H1 (cell line): ENCODE results near the gene PRODH2. TPM values are rescaled to one million over a fixed set of nuclear protein-coding genes. Genes with fewer than 3 reads are reported as not detected.

Experiments
- CTCF ChIA-PET: fragments of 300-600 bp; sonication (Branson Sonifier 250); formaldehyde crosslinking; loops from one replicate; lab custom pipeline; 2021; ENCODE audit not compliant: partially characterized antibody; lab: Charles Lee
- POLR2A ChIA-PET: fragments of 300-600 bp; sonication (Branson Sonifier 250); formaldehyde crosslinking; loops from one replicate; lab custom pipeline; 2021; ENCODE audit warnings: inconsistent platforms; ENCODE audit not compliant: partially characterized antibody; lab: Charles Lee
- DNase-seq, 2 experiments: peaks; one replicate each; pipeline versions ENCODE4 v3.0.0 to v3.0.0-alpha.2; 2010 to 2022; ENCODE audit warnings: low spot score in 2 of 2, low read depth in 1 of 2, mixed read lengths in 1 of 2
- FAIRE-seq: peaks from 2 replicates; lab custom pipeline; 2011; peaks lifted over from hg19 to GRCh38; lab: Jason Lieb, UNC
- H2AFZ ChIP-seq: 2 replicates; pipeline ENCODE4 v1.8.1; 2012; ENCODE audit warnings: low read length, inconsistent platforms
- H2AK5ac ChIP-seq: 2 replicates; pipeline ENCODE4 v1.6.1; 2013; ENCODE audit warnings: low read depth, low read length
- H2BK120ac ChIP-seq: replicated peaks from 2 replicates; pipeline ENCODE3; 2013; ENCODE audit warnings: low read depth, low read length, inconsistent platforms
- H2BK12ac ChIP-seq: 2 replicates; pipeline ENCODE4 v1.6.1; 2013; ENCODE audit warnings: low read depth, low read length
- H2BK15ac ChIP-seq: 2 replicates; pipeline ENCODE4 v1.6.1; 2013; ENCODE audit warnings: low read length
- H2BK20ac ChIP-seq: 2 replicates; pipeline ENCODE4 v1.6.1; 2013; ENCODE audit warnings: low read length
- H2BK5ac ChIP-seq: 2 replicates; pipeline ENCODE4 v1.6.1; 2013; ENCODE audit warnings: low read depth, low read length
- H3K14ac ChIP-seq: 2 replicates; pipeline ENCODE4 v1.6.1; 2013; ENCODE audit warnings: inconsistent platforms; ENCODE audit not compliant: insufficient read length
- H3K18ac ChIP-seq: 2 replicates; pipeline ENCODE4 v1.6.1; 2013; ENCODE audit warnings: low read length; ENCODE audit errors: extremely low read depth
- H3K23ac ChIP-seq: 2 replicates; pipeline ENCODE4 v1.6.1; 2013; ENCODE audit warnings: inconsistent platforms; ENCODE audit not compliant: insufficient read length
- H3K23me2 ChIP-seq: 2 replicates; pipeline ENCODE4 v1.6.1; 2013; ENCODE audit warnings: low read depth, low read length
- H3K27ac ChIP-seq: 2 replicates; pipeline ENCODE4 v1.6.1; 2011; ENCODE audit warnings: low read depth, low read length, inconsistent platforms
- H3K27me3 ChIP-seq, 4 experiments: replicated peaks in 1 of 4; 1 replicate in 1 of 4; 2 replicates in 3 of 4; pipeline versions ENCODE4 v1.6.1 to v1.8.1; 2011 to 2013; ENCODE audit warnings: low read length in 3 of 4, mild to moderate bottlenecking in 3 of 4, inconsistent platforms in 2 of 4, mixed read lengths in 2 of 4, moderate library complexity in 1 of 4; ENCODE audit not compliant: control insufficient read depth in 3 of 4, insufficient read depth in 3 of 4; ENCODE audit errors: extremely low read depth in 1 of 4
- H3K36me3 ChIP-seq, 4 experiments: 2 replicates each; pipeline versions ENCODE4 v1.6.1 to v1.8.1; 2011 to 2013; ENCODE audit warnings: mild to moderate bottlenecking in 4 of 4, low read length in 3 of 4, moderate library complexity in 2 of 4, control low read depth in 1 of 4, inconsistent platforms in 1 of 4; ENCODE audit not compliant: insufficient read depth in 4 of 4, control insufficient read depth in 2 of 4
- H3K4ac ChIP-seq: replicated peaks from 2 replicates; pipeline ENCODE3; 2013; ENCODE audit warnings: low read length, low read depth, mixed read lengths, inconsistent platforms; ENCODE audit not compliant: insufficient read length
- H3K4me1 ChIP-seq, 4 experiments: replicated peaks in 1 of 4; 1 replicate in 1 of 4; 2 replicates in 3 of 4; pipeline versions ENCODE4 v1.6.1 to v1.8.1; 2011 to 2013; ENCODE audit warnings: low read length in 3 of 4, inconsistent platforms in 2 of 4, mixed read lengths in 1 of 4; ENCODE audit not compliant: insufficient read depth in 4 of 4, control insufficient read depth in 3 of 4
- H3K4me2 ChIP-seq, 2 experiments: 2 replicates each; pipeline versions ENCODE4 v1.6.1 to v1.8.1; 2011 to 2013; ENCODE audit warnings: low read depth in 2 of 2, low read length in 2 of 2, control low read depth in 1 of 2, inconsistent platforms in 1 of 2, mild to moderate bottlenecking in 1 of 2; ENCODE audit not compliant: insufficient read depth in 1 of 2
- H3K4me3 ChIP-seq, 4 experiments: fragments of 200-600, 300-600 bp in 1 of 4; sonication (generic), shearing (Covaris generic), sonication (Bioruptor Twin) in 1 of 4; 2 replicates each; pipeline versions ENCODE4 v1.5.1 to v1.8.1; 2011 to 2016; ENCODE audit warnings: low read length in 4 of 4, low read depth in 3 of 4, control low read depth in 2 of 4, inconsistent platforms in 2 of 4, mild to moderate bottlenecking in 2 of 4, mixed read lengths in 1 of 4, moderate library complexity in 1 of 4; ENCODE audit not compliant: insufficient read depth in 2 of 4; ENCODE audit errors: extremely low read depth in 1 of 4
- H3K56ac ChIP-seq: replicated peaks from 2 replicates; pipeline ENCODE3; 2013; ENCODE audit warnings: low read depth, mild to moderate bottlenecking, mixed read lengths, low read length, inconsistent platforms; ENCODE audit not compliant: insufficient read length
- H3K79me1 ChIP-seq: 2 replicates; pipeline ENCODE4 v1.6.1; 2013; ENCODE audit warnings: low read depth, low read length, control low read depth
- H3K79me2 ChIP-seq, 2 experiments: 2 replicates each; pipeline versions ENCODE4 v1.6.1 to v1.8.1; 2012 to 2013; ENCODE audit warnings: low read length in 2 of 2, mild to moderate bottlenecking in 2 of 2, inconsistent platforms in 1 of 2; ENCODE audit not compliant: insufficient read depth in 2 of 2, control insufficient read depth in 1 of 2
- H3K9ac ChIP-seq, 4 experiments: replicated peaks in 1 of 4; 1 replicate in 1 of 4; 2 replicates in 3 of 4; pipeline versions ENCODE4 v1.6.1 to v1.8.1; 2011 to 2013; ENCODE audit warnings: low read depth in 3 of 4, low read length in 3 of 4, control low read depth in 2 of 4, mild to moderate bottlenecking in 2 of 4, moderate library complexity in 2 of 4, inconsistent platforms in 1 of 4; ENCODE audit errors: extremely low read depth in 1 of 4
- H3K9me3 ChIP-seq, 2 experiments: 2 replicates each; pipeline versions ENCODE4 v1.6.1 to v1.8.1; 2012 to 2013; ENCODE audit warnings: mild to moderate bottlenecking in 2 of 2, moderate library complexity in 2 of 2, control low read depth in 1 of 2, inconsistent platforms in 1 of 2, low read depth in 1 of 2, low read length in 1 of 2, mixed read lengths in 1 of 2; ENCODE audit not compliant: insufficient read depth in 2 of 2
- H4K20me1 ChIP-seq, 2 experiments: replicated peaks in 1 of 2; 2 replicates each; pipeline versions ENCODE3 to v1.8.1; 2011 to 2013; ENCODE audit warnings: inconsistent platforms in 2 of 2, low read length in 2 of 2, mild to moderate bottlenecking in 1 of 2; ENCODE audit not compliant: insufficient read depth in 2 of 2, control insufficient read depth in 1 of 2
- H4K5ac ChIP-seq: 2 replicates; pipeline ENCODE4 v1.6.1; 2013; ENCODE audit warnings: low read length, low read depth, mixed read lengths, inconsistent platforms; ENCODE audit not compliant: insufficient read length
- H4K8ac ChIP-seq: 2 replicates; pipeline ENCODE4 v1.8.0; 2013; ENCODE audit warnings: mild to moderate bottlenecking, moderate library complexity, low read length, inconsistent platforms; ENCODE audit not compliant: insufficient read depth; ENCODE audit errors: extremely low read depth
- H4K91ac ChIP-seq: replicated peaks from 2 replicates; pipeline ENCODE3; 2013; ENCODE audit warnings: low read length, mixed read lengths, inconsistent platforms; ENCODE audit not compliant: insufficient read length
- CEBPB ChIP-seq: IDR thresholded peaks from 2 replicates; pipeline ENCODE4 v1.6.1; 2012; ENCODE audit warnings: low read depth, low read length
- EP300 ChIP-seq, 2 experiments: IDR thresholded peaks; 1 replicate in 1 of 2; 2 replicates in 1 of 2; pipeline ENCODE4 v1.6.1; 2011 to 2012; ENCODE audit warnings: low read depth in 2 of 2, low read length in 2 of 2, mild to moderate bottlenecking in 2 of 2, borderline replicate concordance in 1 of 2, inconsistent platforms in 1 of 2, moderate library complexity in 1 of 2
- GTF2F1 ChIP-seq: IDR thresholded peaks from 2 replicates; pipeline ENCODE4 v1.6.1; 2012; ENCODE audit warnings: low read depth, low read length, improper control_type of control experiment, borderline replicate concordance
- NANOG ChIP-seq: IDR thresholded peaks from 2 replicates; pipeline ENCODE4 v1.6.1; 2011; ENCODE audit warnings: low read length, low read depth, mild to moderate bottlenecking, inconsistent platforms; ENCODE audit not compliant: insufficient read depth, poor library complexity, severe bottlenecking
- RNF2 ChIP-seq: fragments of 200-900, 300-1000 bp; sonication (generic); IDR thresholded peaks from 2 replicates; pipeline ENCODE4 v1.7.1; 2016; ENCODE audit warnings: borderline replicate concordance, low read depth, mild to moderate bottlenecking, antibody characterized with exemption, low read length; ENCODE audit not compliant: poor library complexity, severe bottlenecking; ENCODE audit errors: missing control alignments
- SAP30 ChIP-seq: fragments of 300-600 bp; sonication (generic); IDR thresholded peaks from 2 replicates; pipeline ENCODE4 v1.7.1; 2012; ENCODE audit warnings: low read length, moderate library complexity, mild to moderate bottlenecking, inconsistent platforms; ENCODE audit not compliant: insufficient read depth, insufficient replicate concordance
- SRF ChIP-seq: IDR thresholded peaks from 2 replicates; pipeline ENCODE4 v1.6.1; 2011; ENCODE audit warnings: mild to moderate bottlenecking, low read depth, low read length, moderate library complexity
- SUZ12 ChIP-seq: fragments of 200-600 bp; sonication (generic); IDR thresholded peaks from 2 replicates; pipeline ENCODE4 v1.6.1; 2012; ENCODE audit warnings: mild to moderate bottlenecking, inconsistent platforms, low read length, moderate library complexity, mixed read lengths
- WGBS, 2 experiments: shearing (Covaris generic) in 1 of 2; methylation state at CpG; one replicate each; pipeline versions ENCODE4 v1.1.6 to v1.1.7; 2013 to 2015; ENCODE audit warnings: low lambda C conversion rate in 2 of 2, mixed read lengths in 2 of 2, inconsistent platforms in 1 of 2, low coverage in 1 of 2, missing lambda C conversion rate in 1 of 2; ENCODE audit not compliant: insufficient replicate concordance in 2 of 2, insufficient coverage in 1 of 2, insufficient read length in 1 of 2; ENCODE audit errors: extremely low coverage in 1 of 2, missing lambda C conversion rate in 1 of 2; 5-methylcytosine and 5-hydroxymethylcytosine counted together
- polyA plus RNA-seq, 7 experiments: library from polyadenylated mRNA; depleted of rRNA in 3 of 7; stranded (reverse) in 5 of 7; unstranded in 2 of 7; fragments of >200 nt in 5 of 7; fragments of 200-250 nt in 2 of 7; gene quantifications; 1 replicate in 5 of 7; 2 replicates in 1 of 7; 4 replicates in 1 of 7; pipeline versions ENCODE4 v1.2.1 to v1.2.3, GENCODE V29; 2011 to 2013; ENCODE audit warnings: missing spikeins in 2 of 7, mixed read lengths in 2 of 7
- total RNA-seq: library from RNA; stranded (reverse); fragmentation: NEBNext Ultra II Directional; extraction: Animal tissue kit (Norgen Biotek cat#: 25700); gene quantifications from 2 replicates; pipeline ENCODE4 v1.2.1, GENCODE V29; 2021

PRODH2 gene
- total and polyA plus RNA-seq, 2 of the 8 experiments (the other 6 are each of a cell fraction or from before 2014, with no cell fraction given): not detected

DNA sequence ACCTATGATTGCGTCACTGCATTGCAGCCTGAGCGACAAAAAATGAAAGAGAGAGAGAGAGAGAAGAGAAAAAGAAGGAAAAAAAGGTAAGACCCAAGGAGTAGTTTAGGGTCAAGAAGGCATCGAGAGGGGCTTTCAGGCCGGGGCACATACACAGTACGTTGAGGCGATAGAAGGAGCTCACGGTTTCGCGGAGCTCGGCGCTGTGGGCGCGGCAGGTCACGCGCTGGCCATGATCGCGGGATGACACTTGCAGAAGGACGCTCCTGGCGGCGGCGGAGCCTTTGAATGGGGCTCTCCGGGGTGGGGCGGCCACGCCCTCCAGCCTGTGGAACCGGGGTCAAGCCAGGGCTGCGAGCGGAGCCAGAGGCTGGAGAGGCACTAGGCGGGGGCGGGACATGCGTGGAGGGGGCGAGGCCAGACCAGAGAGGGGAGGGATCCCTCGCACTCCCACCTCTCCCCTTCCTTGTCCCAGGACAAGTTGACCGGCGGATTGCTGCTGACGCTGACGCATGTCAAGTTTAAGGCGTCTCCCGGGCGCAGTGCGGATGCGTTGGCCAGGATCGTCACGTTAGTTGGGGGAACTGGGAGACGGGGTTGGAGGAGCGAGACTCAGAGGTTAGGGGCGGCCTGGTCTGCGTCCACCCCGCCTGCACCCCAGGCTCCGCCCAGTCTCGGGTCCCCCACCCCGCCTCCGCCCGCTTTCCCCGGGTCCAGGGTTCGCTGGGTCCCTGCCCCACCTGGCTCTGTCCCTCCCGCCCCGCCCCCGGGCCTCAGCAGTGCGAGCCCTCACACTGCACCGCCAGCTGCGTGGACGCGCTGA, 32.8 kb upstream of the PRODH2 start:
- FAIRE-seq: no peak
- Histone ChIP-seq H2AK5ac (no peak overlapping the region), H2BK15ac (0 out of 2 replicates have a peak overlapping the region, but pooled peaks have one; percentile 81), H3K27ac (no peak overlapping the region), H2AFZ (peak overlapping the region; percentile 54; the same call in 1 of the 2 replicates), H3K4me2 (peak overlapping the region; percentile 95 to 96), H4K20me1 (peaks cover 0 to 2% of the 10 kb centered on the region in 2 experiments), H3K23ac (no peak overlapping the region), H3K9ac (no peak overlapping the region), H3K27me3 (peaks cover 20 to 45% (median 34%) of the 10 kb centered on the region in 4 experiments), H3K36me3 (no peaks in the 10 kb centered on the region), H2BK20ac (no peak overlapping the region), H2BK5ac (no peak overlapping the region), H3K9me3 (no peaks in the 10 kb centered on the region; a peak in 1 of 4 replicates), H2BK12ac (0 out of 2 replicates have a peak overlapping the region, but pooled peaks have one; percentile 39), H3K14ac (no peak overlapping the region), H3K56ac (no peak overlapping the region), H3K4me3 (peak overlapping the region; percentile 30 to 59 (median 48)), H4K91ac (no peak overlapping the region), H2BK120ac (no peak overlapping the region), H4K8ac (no peak overlapping the region), H3K18ac (no peak overlapping the region), H3K23me2 (peaks cover 22% of the 10 kb centered on the region), H3K79me2 (no peaks in the 10 kb centered on the region), H3K4ac (no peak overlapping the region), H3K79me1 (no peaks in the 10 kb centered on the region), H3K4me1 (peaks cover 0 to 16% (median 5%) of the 10 kb centered on the region in 4 experiments; a peak in 5 of 7 replicates), H4K5ac (no peak overlapping the region)
- DNase-seq: peak in 1 of 2 experiments; percentile 74
- WGBS, 2 experiments: 6% methylated on average over 51 of the region's 63 CpGs; no CpG with 5 or more reads in 1 of the 2 experiments
- ChIA-PET POLR2A (interaction anchor here (1.1 kb wide), 1 partner anchor 115 kb away, joined by 3 read pairs; no protein-coding TSS in a partner anchor), CTCF (interaction anchor here (1.0 to 2.0 kb wide), 3 partner anchors 10 to 152 kb away, joined by 4 to 7 read pairs (median 5); no protein-coding TSS in a partner anchor)
- TF ChIP-seq SRF (no peak), SUZ12 (peak; percentile 56; the same call in 1 of the 2 replicates), EP300 (IDR thresholded peaks at IDR 0.05; ENCODE audit: borderline replicate concordance in 1 of 2, low read depth in 2 of 2, low read length in 2 of 2) (no peak), CEBPB (peak; percentile 76), NANOG (no peak), RNF2 (no peak), SAP30 (no peak), GTF2F1 (no peak)
